Endodermal cell (in vitro differentiated cells): Measurements from ENCODE around the gene CNMD. TPM values are rescaled to one million over a fixed set of nuclear protein-coding genes. Genes with fewer than 3 reads are reported as not detected.

Source experiments
- DNase-seq: peaks from one replicate; pipeline ENCODE4 v3.0.0-alpha.2; 2017
- H3K27ac ChIP-seq: 2 replicates; pipeline ENCODE4 v1.5.1; 2013; ENCODE audit warnings: mild to moderate bottlenecking, low read depth, low read length, moderate library complexity
- H3K27me3 ChIP-seq: 2 replicates; pipeline ENCODE4 v1.6.1; 2013; ENCODE audit warnings: mild to moderate bottlenecking, low read length, moderate library complexity; ENCODE audit not compliant: insufficient read depth, control insufficient read depth, poor library complexity, severe bottlenecking
- H3K36me3 ChIP-seq: 2 replicates; pipeline ENCODE4 v1.7.0; 2013; ENCODE audit warnings: mild to moderate bottlenecking, low read length, moderate library complexity; ENCODE audit not compliant: control insufficient read depth, insufficient read depth
- H3K4me1 ChIP-seq: one replicate; pipeline ENCODE4 v1.7.0; 2013; ENCODE audit warnings: low read length; ENCODE audit not compliant: control insufficient read depth, insufficient read depth
- H3K4me3 ChIP-seq: 2 replicates; pipeline ENCODE4 v1.5.1; 2013; ENCODE audit warnings: mild to moderate bottlenecking, low read length, moderate library complexity
- H3K9ac ChIP-seq: 2 replicates; pipeline ENCODE4 v1.6.1; 2013; ENCODE audit warnings: mild to moderate bottlenecking, low read length, moderate library complexity; ENCODE audit not compliant: poor library complexity, severe bottlenecking; ENCODE audit errors: extremely low read depth
- H3K9me3 ChIP-seq: 2 replicates; pipeline ENCODE4 v1.6.1; 2013; ENCODE audit warnings: mild to moderate bottlenecking, low read length, moderate library complexity; ENCODE audit not compliant: control insufficient read depth
- H3K27ac Mint-ChIP-seq: 2 replicates; pipeline ENCODE4 v1.8.0; 2020; ENCODE audit warnings: mixed read lengths
- H3K27me3 Mint-ChIP-seq: 2 replicates; pipeline ENCODE4 v1.8.0; 2021; ENCODE audit warnings: mild to moderate bottlenecking, mixed read lengths; ENCODE audit not compliant: insufficient read depth
- H3K36me3 Mint-ChIP-seq: 2 replicates; pipeline ENCODE4 v1.8.0; 2020; ENCODE audit warnings: low read depth, mixed read lengths
- H3K4me1 Mint-ChIP-seq: 2 replicates; pipeline ENCODE4 v1.8.0; 2020; ENCODE audit warnings: mixed read lengths
- H3K4me3 Mint-ChIP-seq: 2 replicates; pipeline ENCODE4 v1.8.0; 2020; ENCODE audit warnings: mild to moderate bottlenecking, moderate library complexity, mixed read lengths
- H3K9me3 Mint-ChIP-seq: 2 replicates; pipeline ENCODE4 v1.8.0; 2020; ENCODE audit warnings: mild to moderate bottlenecking, mixed read lengths
- CTCF ChIP-seq: fragments of 200-600 bp; sonication (generic); conservative IDR thresholded peaks from 2 replicates; pipeline ENCODE4 v1.5.0; 2021; ENCODE audit warnings: antibody characterized with exemption, mild to moderate bottlenecking
- WGBS, 2 experiments: methylation state at CpG; one replicate each; pipeline versions ENCODE4 v1.1.5 to v1.1.7; 2013; ENCODE audit warnings: missing lambda C conversion rate in 2 of 2, mixed read lengths in 1 of 2; ENCODE audit not compliant: insufficient coverage in 1 of 2, insufficient read length in 1 of 2; 5-methylcytosine and 5-hydroxymethylcytosine counted together
- total RNA-seq, 2 donors: library from RNA; stranded (reverse); fragmentation: NEBNext Ultra II Directional in 1 of 2; extraction: Animal tissue kit (Norgen Biotek cat#: 25700) in 1 of 2; gene quantifications; 2 replicates in 1 of 2; 3 replicates in 1 of 2; pipeline ENCODE4 v1.2.1, GENCODE V29; 2021

Gene CNMD
- total RNA-seq, 2 donors from 2014 or later, result 1.2 to 3.3 TPM

- Histone ChIP-seq H3K4me1 (no peaks in the 10 kb centered on the region), H3K9ac (no peak overlapping the region), H3K27me3 (no peaks in the 10 kb centered on the region), H3K36me3 (peaks cover 43% of the 10 kb centered on the region), H3K27ac (no peak overlapping the region), H3K9me3 (no peaks in the 10 kb centered on the region), H3K4me3 (no peak overlapping the region)
- no peak for DNase-seq
- no peak overlapping the region for H3K4me3 Mint-ChIP-seq
- WGBS, 2 experiments, result 96% methylated on average over 6 to 8 of the region's 8 CpGs
- peaks cover 34% of the 10 kb centered on the region for H3K36me3 Mint-ChIP-seq
- no peaks in the 10 kb centered on the region for H3K4me1 Mint-ChIP-seq
- H3K9me3 Mint-ChIP-seq, result no peaks in the 10 kb centered on the region
- no peak for TF ChIP-seq CTCF
- no peak overlapping the region for H3K27ac Mint-ChIP-seq
- no peaks in the 10 kb centered on the region for H3K27me3 Mint-ChIP-seq
Measured at GRCh38 chr13:52670726-52671125, 68.9 kb downstream of the CNMD start.

- 93 to 98% methylated on average over 2 of the region's 2 CpGs for WGBS, 2 experiments
- Mint-ChIP-seq H3K9me3 (no peaks in the 10 kb centered on the region), H3K4me3 (no peak overlapping the region), H3K4me1 (no peaks in the 10 kb centered on the region), H3K36me3 (peaks cover 37% of the 10 kb centered on the region), H3K27ac (no peak overlapping the region), H3K27me3 (no peaks in the 10 kb centered on the region)
- no peak for TF ChIP-seq CTCF
- H3K9me3 ChIP-seq, result no peaks in the 10 kb centered on the region
- peaks cover 50% of the 10 kb centered on the region for H3K36me3 ChIP-seq
- no peak overlapping the region for H3K9ac ChIP-seq
- H3K27ac ChIP-seq, result no peak overlapping the region
- H3K4me3 ChIP-seq, result no peak overlapping the region
- H3K27me3 ChIP-seq, result no peaks in the 10 kb centered on the region
- no peak for DNase-seq
- no peaks in the 10 kb centered on the region for H3K4me1 ChIP-seq
Measured at GRCh38 chr13:52669677-52670076, 69.9 kb downstream of the CNMD start.

- Histone ChIP-seq H3K27me3 (no peaks in the 10 kb centered on the region), H3K9ac (no peak overlapping the region), H3K9me3 (no peaks in the 10 kb centered on the region), H3K36me3 (peaks cover 73% of the 10 kb centered on the region), H3K27ac (no peak overlapping the region), H3K4me1 (no peaks in the 10 kb centered on the region), H3K4me3 (no peak overlapping the region)
- Mint-ChIP-seq H3K36me3 (peaks cover 59% of the 10 kb centered on the region), H3K9me3 (no peaks in the 10 kb centered on the region), H3K4me3 (no peak overlapping the region), H3K27ac (no peak overlapping the region), H3K27me3 (no peaks in the 10 kb centered on the region), H3K4me1 (no peaks in the 10 kb centered on the region)
- DNase-seq, result no peak
- TF ChIP-seq CTCF, result peak; percentile 78
Measured at GRCh38 chr13:52665325-52665724, 74.3 kb downstream of the CNMD start.
